ENCODE measurements around the gene RGS16. TPM values are rescaled to one million over a fixed set of nuclear protein-coding genes. Genes with fewer than 3 reads are reported as not detected.

RGS16 gene
- total and polyA plus RNA-seq, 2 of the 13 experiments (the other 11 are each of a cell fraction or from before 2014, with no cell fraction given) = not detected

- no peak for TF ChIP-seq MLX (CRISPR knock-in tag; IDR thresholded peaks at IDR 0.05)
- TF ChIP-seq ZNF224 (CRISPR knock-in tag; IDR thresholded peaks at IDR 0.05) = no peak
- no peak for TF ChIP-seq PITX1 (CRISPR knock-in tag; IDR thresholded peaks at IDR 0.05)
- TF ChIP-seq RBM22 (optimal IDR thresholded peaks at IDR 0.05; ENCODE audit: low read length) = no peak
- 0 out of 4 replicates have a peak, but pooled peaks of 1 of the 2 experiments have one; percentile 22 for TF ChIP-seq HMGXB4 (CRISPR knock-in tag; IDR thresholded peaks at IDR 0.05; ENCODE audit: borderline replicate concordance in 1 of 2, low read depth in 1 of 2)
- no peak for TF ChIP-seq HMGXB3 (CRISPR knock-in tag; IDR thresholded peaks at IDR 0.05; ENCODE audit: borderline replicate concordance)
- no peak for TF ChIP-seq ZNF709 (CRISPR knock-in tag; IDR thresholded peaks at IDR 0.05)
- TF ChIP-seq, protein P1, sequence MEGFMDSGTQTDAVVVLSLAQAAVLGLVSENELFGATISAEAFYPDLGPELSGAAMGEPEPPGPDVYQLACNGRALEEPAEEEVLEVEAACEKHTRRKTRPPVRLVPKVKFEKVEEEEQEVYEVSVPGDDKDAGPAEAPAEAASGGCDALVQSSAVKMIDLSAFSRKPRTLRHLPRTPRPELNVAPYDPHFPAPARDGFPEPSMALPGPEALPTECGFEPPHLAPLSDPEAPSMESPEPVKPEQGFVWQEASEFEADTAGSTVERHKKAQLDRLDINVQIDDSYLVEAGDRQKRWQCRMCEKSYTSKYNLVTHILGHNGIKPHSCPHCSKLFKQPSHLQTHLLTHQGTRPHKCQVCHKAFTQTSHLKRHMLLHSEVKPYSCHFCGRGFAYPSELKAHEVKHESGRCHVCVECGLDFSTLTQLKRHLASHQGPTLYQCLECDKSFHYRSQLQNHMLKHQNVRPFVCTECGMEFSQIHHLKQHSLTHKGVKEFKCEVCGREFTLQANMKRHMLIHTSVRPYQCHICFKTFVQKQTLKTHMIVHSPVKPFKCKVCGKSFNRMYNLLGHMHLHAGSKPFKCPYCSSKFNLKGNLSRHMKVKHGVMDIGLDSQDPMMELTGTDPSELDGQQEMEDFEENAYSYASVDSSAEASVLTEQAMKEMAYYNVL (CRISPR knock-in tag; IDR thresholded peaks at IDR 0.05; ENCODE audit: borderline replicate concordance) = no peak
- TF ChIP-seq KLF11 (CRISPR knock-in tag; IDR thresholded peaks at IDR 0.05) = no peak
- TF ChIP-seq, protein P2, sequence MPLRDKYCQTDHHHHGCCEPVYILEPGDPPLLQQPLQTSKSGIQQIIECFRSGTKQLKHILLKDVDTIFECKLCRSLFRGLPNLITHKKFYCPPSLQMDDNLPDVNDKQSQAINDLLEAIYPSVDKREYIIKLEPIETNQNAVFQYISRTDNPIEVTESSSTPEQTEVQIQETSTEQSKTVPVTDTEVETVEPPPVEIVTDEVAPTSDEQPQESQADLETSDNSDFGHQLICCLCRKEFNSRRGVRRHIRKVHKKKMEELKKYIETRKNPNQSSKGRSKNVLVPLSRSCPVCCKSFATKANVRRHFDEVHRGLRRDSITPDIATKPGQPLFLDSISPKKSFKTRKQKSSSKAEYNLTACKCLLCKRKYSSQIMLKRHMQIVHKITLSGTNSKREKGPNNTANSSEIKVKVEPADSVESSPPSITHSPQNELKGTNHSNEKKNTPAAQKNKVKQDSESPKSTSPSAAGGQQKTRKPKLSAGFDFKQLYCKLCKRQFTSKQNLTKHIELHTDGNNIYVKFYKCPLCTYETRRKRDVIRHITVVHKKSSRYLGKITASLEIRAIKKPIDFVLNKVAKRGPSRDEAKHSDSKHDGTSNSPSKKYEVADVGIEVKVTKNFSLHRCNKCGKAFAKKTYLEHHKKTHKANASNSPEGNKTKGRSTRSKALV (CRISPR knock-in tag; IDR thresholded peaks at IDR 0.05) = no peak
- no peak for TF ChIP-seq BHLHE40 (IDR thresholded peaks at IDR 0.05; ENCODE audit: low read length)
- no peak for TF ChIP-seq ZNF142 (CRISPR knock-in tag; IDR thresholded peaks at IDR 0.05)
Measured at GRCh38 chr1:182601416-182601786, 2.8 kb downstream of the RGS16 start (continued).
